Measurements from ENCODE around the gene STARD13.

GRCh38 chr13:33189470-33189869 lies 96.1 kb downstream of the STARD13 start:
- TF ChIP-seq, protein P1, sequence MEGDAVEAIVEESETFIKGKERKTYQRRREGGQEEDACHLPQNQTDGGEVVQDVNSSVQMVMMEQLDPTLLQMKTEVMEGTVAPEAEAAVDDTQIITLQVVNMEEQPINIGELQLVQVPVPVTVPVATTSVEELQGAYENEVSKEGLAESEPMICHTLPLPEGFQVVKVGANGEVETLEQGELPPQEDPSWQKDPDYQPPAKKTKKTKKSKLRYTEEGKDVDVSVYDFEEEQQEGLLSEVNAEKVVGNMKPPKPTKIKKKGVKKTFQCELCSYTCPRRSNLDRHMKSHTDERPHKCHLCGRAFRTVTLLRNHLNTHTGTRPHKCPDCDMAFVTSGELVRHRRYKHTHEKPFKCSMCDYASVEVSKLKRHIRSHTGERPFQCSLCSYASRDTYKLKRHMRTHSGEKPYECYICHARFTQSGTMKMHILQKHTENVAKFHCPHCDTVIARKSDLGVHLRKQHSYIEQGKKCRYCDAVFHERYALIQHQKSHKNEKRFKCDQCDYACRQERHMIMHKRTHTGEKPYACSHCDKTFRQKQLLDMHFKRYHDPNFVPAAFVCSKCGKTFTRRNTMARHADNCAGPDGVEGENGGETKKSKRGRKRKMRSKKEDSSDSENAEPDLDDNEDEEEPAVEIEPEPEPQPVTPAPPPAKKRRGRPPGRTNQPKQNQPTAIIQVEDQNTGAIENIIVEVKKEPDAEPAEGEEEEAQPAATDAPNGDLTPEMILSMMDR (IDR thresholded peaks at IDR 0.05; ENCODE audit: low read depth, low read length, missing input control) = no peak
- TF ChIP-seq GABPA (IDR thresholded peaks at IDR 0.05 in 1 of 2, conservative IDR thresholded peaks at IDR 0.05 in 1 of 2) (no peak), TAF1 (conservative IDR thresholded peaks at IDR 0.05) (no peak), EGR1 (IDR thresholded peaks at IDR 0.05; ENCODE audit: low read depth in 2 of 2) (no peak), RAD21 (IDR thresholded peaks at IDR 0.05) (no peak)

Measured in liver (tissue), 3 donors.